Chondrocyte (in vitro differentiated cells): ENCODE measurements around the gene RXYLT1. TPM values are rescaled to one million over a fixed set of nuclear protein-coding genes. Genes with fewer than 3 reads are reported as not detected.

Experiments
- DNase-seq: peaks from one replicate; pipeline ENCODE4 v3.0.0; 2021; ENCODE audit warnings: mixed read lengths, low spot score
- H3K27ac Mint-ChIP-seq: one replicate; pipeline ENCODE4 v1.8.0; 2021; ENCODE audit warnings: mild to moderate bottlenecking, moderate library complexity, mixed read lengths; ENCODE audit not compliant: unreplicated experiment
- H3K27me3 Mint-ChIP-seq: 2 replicates; pipeline ENCODE4 v1.8.0; 2021; ENCODE audit warnings: low read depth, mixed read lengths
- H3K36me3 Mint-ChIP-seq: 2 replicates; pipeline ENCODE4 v1.8.0; 2021; ENCODE audit warnings: low read depth, mixed read lengths
- H3K4me1 Mint-ChIP-seq: 2 replicates; pipeline ENCODE4 v1.8.0; 2021; ENCODE audit warnings: low read depth, mild to moderate bottlenecking, mixed read lengths
- H3K4me3 Mint-ChIP-seq: one replicate; pipeline ENCODE4 v1.8.0; 2021; ENCODE audit warnings: mild to moderate bottlenecking, moderate library complexity, mixed read lengths; ENCODE audit not compliant: unreplicated experiment
- H3K9me3 Mint-ChIP-seq: 2 replicates; pipeline ENCODE4 v1.8.0; 2021; ENCODE audit warnings: low read depth, mixed read lengths
- total RNA-seq: library from RNA; stranded (reverse); gene quantifications from 3 replicates; pipeline ENCODE4 v1.2.1, GENCODE V29; 2021
- TF ChIP-seq, protein P1 (sequence below): fragments of 200-600 bp; sonication (generic); IDR thresholded peaks from 2 replicates; pipeline ENCODE4 v1.5.0; 2021; ENCODE audit warnings: antibody characterized with exemption, mild to moderate bottlenecking, moderate library complexity

RXYLT1 gene
- total RNA-seq, 1 donor from 2014 or later, result 14.4 TPM

DNA sequence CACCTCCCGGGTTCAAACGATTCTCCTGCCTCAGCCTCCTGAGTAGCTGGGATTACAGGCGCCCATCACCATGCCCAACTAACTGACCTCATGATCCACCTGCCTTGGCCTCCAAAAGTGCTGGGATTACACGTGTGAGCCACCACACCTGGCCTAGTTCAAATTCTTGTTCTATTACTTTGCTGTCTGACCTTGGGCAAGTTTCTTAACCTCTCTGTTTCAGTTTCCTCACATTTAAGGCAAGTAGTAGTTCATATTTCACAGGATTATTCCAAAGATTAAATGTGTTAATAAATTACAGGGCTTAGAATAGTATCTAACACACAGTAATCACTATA, 10.9 kb downstream of the RXYLT1 start:
- peaks cover 17% of the 10 kb centered on the region for H3K36me3 Mint-ChIP-seq
- H3K27ac Mint-ChIP-seq, result no peak overlapping the region
- no peak overlapping the region for H3K4me3 Mint-ChIP-seq
- TF ChIP-seq, protein P1, sequence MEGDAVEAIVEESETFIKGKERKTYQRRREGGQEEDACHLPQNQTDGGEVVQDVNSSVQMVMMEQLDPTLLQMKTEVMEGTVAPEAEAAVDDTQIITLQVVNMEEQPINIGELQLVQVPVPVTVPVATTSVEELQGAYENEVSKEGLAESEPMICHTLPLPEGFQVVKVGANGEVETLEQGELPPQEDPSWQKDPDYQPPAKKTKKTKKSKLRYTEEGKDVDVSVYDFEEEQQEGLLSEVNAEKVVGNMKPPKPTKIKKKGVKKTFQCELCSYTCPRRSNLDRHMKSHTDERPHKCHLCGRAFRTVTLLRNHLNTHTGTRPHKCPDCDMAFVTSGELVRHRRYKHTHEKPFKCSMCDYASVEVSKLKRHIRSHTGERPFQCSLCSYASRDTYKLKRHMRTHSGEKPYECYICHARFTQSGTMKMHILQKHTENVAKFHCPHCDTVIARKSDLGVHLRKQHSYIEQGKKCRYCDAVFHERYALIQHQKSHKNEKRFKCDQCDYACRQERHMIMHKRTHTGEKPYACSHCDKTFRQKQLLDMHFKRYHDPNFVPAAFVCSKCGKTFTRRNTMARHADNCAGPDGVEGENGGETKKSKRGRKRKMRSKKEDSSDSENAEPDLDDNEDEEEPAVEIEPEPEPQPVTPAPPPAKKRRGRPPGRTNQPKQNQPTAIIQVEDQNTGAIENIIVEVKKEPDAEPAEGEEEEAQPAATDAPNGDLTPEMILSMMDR, result no peak
- H3K27me3 Mint-ChIP-seq, result no peaks in the 10 kb centered on the region
- no peaks in the 10 kb centered on the region for H3K4me1 Mint-ChIP-seq
- H3K9me3 Mint-ChIP-seq, result no peaks in the 10 kb centered on the region
- DNase-seq, result no peak

DNA sequence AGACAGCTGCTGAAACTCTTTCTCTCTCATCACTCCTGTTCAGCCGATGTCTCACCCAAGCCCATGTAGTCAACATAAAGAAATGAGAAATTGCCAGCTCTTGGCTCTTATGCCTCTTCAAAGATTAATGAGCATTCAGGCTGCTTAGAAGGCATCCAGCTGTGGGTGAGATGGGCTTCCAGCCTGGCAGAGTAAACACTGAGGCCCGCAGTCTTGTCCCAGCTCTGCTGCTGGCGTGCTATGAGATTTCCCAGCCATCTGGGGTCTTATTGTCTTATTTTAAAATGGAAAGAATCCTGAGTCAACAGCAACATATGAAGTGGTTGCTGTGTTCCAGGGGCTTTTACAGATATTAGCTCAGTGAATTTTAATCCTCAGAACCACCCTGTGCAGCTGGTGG, 12.6 kb downstream of the RXYLT1 start:
- no peak overlapping the region for H3K27ac Mint-ChIP-seq
- H3K4me1 Mint-ChIP-seq, result no peaks in the 10 kb centered on the region
- peaks cover 13% of the 10 kb centered on the region for H3K36me3 Mint-ChIP-seq
- no peak for DNase-seq
- H3K27me3 Mint-ChIP-seq, result no peaks in the 10 kb centered on the region
- H3K9me3 Mint-ChIP-seq, result no peaks in the 10 kb centered on the region
- no peak overlapping the region for H3K4me3 Mint-ChIP-seq
- TF ChIP-seq, protein P1, result no peak

DNA sequence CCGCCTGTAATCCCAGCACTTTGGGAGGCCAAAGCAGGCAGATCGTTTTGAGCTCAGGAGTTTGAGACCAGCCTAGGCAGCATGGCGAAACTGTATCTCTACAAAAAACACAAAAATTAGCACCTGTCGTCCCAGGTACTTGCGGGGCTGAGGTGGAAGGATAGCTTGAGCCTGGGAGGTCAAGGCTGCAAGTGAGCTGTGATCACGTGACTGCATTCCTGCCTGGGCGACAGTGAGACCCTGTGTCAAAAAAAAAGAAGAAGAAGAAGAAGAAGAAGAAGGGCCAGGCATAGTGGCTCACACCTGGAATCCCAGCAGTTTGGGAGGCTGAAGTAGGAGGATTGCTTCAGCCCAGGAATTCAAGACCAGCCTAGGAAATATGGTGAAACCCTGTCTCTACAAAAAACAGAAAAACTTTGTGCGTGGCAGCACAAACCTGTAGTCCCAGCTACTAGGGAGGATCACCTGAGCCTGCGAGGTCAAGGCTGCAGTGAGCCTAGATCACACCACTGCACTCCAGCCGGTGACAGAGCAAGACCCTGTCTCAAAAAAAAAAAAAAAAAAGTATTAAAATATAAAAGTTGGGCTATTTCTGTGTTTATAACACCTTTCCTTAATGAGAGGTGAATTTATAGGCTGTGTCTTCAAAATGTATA, 15.5 kb downstream of the RXYLT1 start:
- H3K4me3 Mint-ChIP-seq, result no peak overlapping the region
- H3K36me3 Mint-ChIP-seq, result peaks cover 7% of the 10 kb centered on the region
- no peak for DNase-seq
- H3K9me3 Mint-ChIP-seq, result no peaks in the 10 kb centered on the region
- no peaks in the 10 kb centered on the region for H3K4me1 Mint-ChIP-seq
- TF ChIP-seq, protein P1, result no peak
- H3K27me3 Mint-ChIP-seq, result no peaks in the 10 kb centered on the region
- no peak overlapping the region for H3K27ac Mint-ChIP-seq

DNA sequence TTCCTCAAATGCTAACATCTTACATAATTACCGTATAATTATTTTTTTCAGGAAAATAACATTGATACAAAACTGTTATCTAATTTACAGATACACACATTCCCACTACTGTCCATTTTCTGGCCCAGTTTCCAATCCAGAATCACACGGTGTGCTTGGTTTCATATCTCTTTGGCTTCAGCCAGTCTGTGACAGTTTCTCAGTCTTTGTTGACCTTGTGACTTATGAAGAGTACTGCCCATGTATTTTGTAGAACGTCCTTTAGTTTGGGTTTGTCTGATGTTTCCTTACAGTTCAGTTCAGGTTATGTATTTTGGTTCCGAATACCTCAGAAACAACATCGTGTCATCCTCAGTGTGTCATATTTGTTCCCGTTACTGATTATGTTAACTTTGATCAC, 16.2 kb downstream of the RXYLT1 start:
- DNase-seq, result no peak
- H3K4me3 Mint-ChIP-seq, result no peak overlapping the region
- no peaks in the 10 kb centered on the region for H3K4me1 Mint-ChIP-seq
- H3K27me3 Mint-ChIP-seq, result no peaks in the 10 kb centered on the region
- H3K27ac Mint-ChIP-seq, result no peak overlapping the region
- peaks cover 1% of the 10 kb centered on the region for H3K36me3 Mint-ChIP-seq
- TF ChIP-seq, protein P1, result no peak
- no peaks in the 10 kb centered on the region for H3K9me3 Mint-ChIP-seq

DNA sequence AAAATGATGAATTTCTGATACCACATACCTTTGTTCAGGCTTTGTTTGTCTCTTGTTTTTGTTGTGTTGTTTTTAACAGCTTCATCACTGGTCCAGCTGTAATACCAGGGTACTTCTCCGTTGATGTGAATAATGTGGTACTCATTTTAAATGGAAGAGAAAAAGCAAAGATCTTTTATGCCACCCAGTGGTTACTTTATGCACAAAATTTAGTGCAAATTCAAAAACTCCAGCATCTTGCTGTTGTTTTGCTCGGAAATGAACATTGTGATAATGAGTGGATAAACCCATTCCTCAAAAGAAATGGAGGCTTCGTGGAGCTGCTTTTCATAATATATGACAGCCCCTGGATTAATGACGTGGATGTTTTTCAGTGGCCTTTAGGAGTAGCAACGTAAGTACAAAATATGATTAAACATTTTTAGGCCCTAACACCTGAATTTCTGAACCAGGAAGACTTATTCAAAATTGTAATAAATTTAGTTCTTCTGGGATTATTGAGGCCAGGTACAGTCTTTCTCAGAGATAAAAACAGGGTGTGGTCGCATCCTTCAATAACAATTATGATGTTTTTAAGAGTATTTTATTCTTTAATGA, 22.4 kb downstream of the RXYLT1 start:
- peaks cover 19% of the 10 kb centered on the region for H3K4me1 Mint-ChIP-seq

More for the DNA sequence above, 22.4 kb downstream of the RXYLT1 start:
- DNase-seq, result no peak
- no peaks in the 10 kb centered on the region for H3K27me3 Mint-ChIP-seq
- no peak overlapping the region for H3K27ac Mint-ChIP-seq
- TF ChIP-seq, protein P1, result peak; percentile 88
- H3K36me3 Mint-ChIP-seq, result no peaks in the 10 kb centered on the region
- no peaks in the 10 kb centered on the region for H3K9me3 Mint-ChIP-seq
- H3K4me3 Mint-ChIP-seq, result no peak overlapping the region
